ENCODE data around the gene TMEM221. TPM values are rescaled to one million over a fixed set of nuclear protein-coding genes. Genes with fewer than 3 reads are reported as not detected.

TMEM221 gene
- total RNA-seq (1 to 10 TPM in 2 of 4 donors, under 1 TPM in 1, not detected in 1; 0.36 to 1.8 (median 1.7) TPM), polyA plus RNA-seq (under 1 TPM in 1 of 3 donors, not detected in 2; 0.23 TPM)

DNA sequence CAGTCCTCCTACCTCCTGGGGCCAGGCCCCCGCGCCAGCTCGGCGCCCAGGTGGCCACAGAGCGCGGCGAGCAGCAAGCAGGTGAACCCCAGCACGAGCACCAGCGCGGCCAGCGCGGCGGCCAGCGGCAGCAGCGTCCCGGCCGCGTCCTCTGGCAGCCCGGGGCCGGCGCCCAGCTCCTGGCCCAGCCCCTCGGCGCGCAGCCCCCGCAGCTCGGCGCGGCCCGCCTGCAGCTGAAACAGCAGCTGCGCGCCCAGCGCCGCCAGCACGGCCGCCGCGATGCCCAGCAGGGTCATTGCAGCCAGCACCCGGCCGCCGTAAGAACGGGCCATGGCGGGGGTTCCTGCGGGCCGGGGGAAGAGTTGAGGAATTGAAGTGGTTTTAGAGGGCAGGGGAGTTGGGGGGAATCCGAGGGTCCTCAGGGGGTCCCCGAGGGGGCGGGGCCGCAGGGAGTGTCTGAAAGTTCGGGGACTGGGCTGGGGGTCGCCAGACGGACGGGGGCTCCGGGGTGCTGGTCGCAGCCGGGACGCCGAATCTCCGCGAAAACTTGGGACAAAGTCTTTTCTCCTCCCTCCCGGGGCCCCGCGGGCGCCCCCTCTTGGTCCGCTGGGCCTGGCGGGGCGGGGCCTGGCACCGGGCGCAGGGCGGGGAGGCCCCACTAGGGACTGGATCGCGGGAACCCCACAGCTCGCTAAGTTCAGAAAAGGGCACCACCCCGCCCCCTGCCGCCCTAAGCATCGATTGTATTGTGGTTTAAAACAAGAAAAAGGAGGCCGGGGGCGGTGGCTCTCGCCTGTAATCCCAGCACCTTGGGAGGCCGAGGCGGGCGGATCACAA, at the start of gene TMEM221:
TSS of gene TMEM221 (minus strand) at position 538 of the 837 bp plus-strand sequence. CDS start at position 332, 206 bp downstream.
- Histone ChIP-seq H3K27ac (peak within 1 kb of the TSS in 1 of 4 donors; percentile 48), H3K9me3 (no peaks in the 10 kb centered on the region), H3K4me3 (peak within 1 kb of the TSS; percentile 41 to 62 (median 50)), H3K27me3 (no peaks in the 10 kb centered on the region), H3K36me3 (no peaks in the 10 kb centered on the region), H3K4me1 (peaks cover 0 to 14% (median 8%) of the 10 kb centered on the region in 4 donors)
- WGBS, 2 donors: 1% methylated on average over 81 of the region's 81 CpGs
- peak; percentile 81 for DNase-seq
- TF ChIP-seq POLR2A (IDR thresholded peaks at IDR 0.05) (no peak), POLR2AphosphoS5 (IDR thresholded peaks at IDR 0.05) (no peak), EP300 (IDR thresholded peaks at IDR 0.05) (no peak)
- TF ChIP-seq, protein P1, sequence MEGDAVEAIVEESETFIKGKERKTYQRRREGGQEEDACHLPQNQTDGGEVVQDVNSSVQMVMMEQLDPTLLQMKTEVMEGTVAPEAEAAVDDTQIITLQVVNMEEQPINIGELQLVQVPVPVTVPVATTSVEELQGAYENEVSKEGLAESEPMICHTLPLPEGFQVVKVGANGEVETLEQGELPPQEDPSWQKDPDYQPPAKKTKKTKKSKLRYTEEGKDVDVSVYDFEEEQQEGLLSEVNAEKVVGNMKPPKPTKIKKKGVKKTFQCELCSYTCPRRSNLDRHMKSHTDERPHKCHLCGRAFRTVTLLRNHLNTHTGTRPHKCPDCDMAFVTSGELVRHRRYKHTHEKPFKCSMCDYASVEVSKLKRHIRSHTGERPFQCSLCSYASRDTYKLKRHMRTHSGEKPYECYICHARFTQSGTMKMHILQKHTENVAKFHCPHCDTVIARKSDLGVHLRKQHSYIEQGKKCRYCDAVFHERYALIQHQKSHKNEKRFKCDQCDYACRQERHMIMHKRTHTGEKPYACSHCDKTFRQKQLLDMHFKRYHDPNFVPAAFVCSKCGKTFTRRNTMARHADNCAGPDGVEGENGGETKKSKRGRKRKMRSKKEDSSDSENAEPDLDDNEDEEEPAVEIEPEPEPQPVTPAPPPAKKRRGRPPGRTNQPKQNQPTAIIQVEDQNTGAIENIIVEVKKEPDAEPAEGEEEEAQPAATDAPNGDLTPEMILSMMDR (IDR thresholded peaks at IDR 0.05): peak; percentile 10 to 60 (median 20)
- intact Hi-C loops (cut with DNase I): no loop called here

DNA sequence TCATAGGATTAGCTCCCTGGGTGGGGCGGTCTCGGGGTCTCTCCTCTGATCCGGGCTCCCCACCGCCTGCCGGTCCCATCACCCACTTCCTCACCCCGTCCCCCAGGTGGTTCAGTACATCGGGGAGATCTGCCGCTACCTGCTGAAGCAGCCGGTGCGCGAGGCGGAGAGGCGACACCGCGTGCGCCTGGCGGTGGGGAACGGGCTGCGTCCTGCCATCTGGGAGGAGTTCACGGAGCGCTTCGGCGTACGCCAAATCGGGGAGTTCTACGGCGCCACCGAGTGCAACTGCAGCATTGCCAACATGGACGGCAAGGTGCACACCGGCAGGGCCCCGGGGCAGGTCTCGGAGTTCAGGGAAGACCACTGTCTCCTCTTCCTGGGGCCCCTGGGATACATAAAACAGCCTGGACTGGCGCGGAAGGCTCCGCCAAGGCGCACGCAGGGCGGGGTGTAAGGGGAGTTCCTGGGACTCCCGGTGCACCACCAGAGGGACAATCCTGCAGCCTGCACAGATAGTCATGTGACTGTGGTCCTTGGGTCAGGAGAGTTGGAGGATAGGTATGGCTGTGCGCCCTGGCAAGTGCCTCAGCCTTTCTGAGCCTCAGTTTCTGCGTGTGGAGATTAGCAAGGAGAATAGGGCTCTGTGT, 48.8 kb upstream of the TMEM221 start:
- peaks cover 0 to 11% (median 2%) of the 10 kb centered on the region in 4 donors for H3K4me1 ChIP-seq
- no peak overlapping the region for H3K4me3 ChIP-seq
- WGBS, 2 donors: 46 to 73% methylated on average over 41 of the region's 41 CpGs
- H3K9me3 ChIP-seq: no peaks in the 10 kb centered on the region
- DNase-seq: no peak
- intact Hi-C loops (cut with DNase I): no loop called here
- peaks cover 6 to 29% (median 7%) of the 10 kb centered on the region in 4 donors for H3K36me3 ChIP-seq
- H3K27me3 ChIP-seq: no peaks in the 10 kb centered on the region
- H3K27ac ChIP-seq: no peak overlapping the region
- no peak for TF ChIP-seq POLR2A (IDR thresholded peaks at IDR 0.05)
- TF ChIP-seq EP300 (IDR thresholded peaks at IDR 0.05): no peak
- TF ChIP-seq POLR2AphosphoS5 (IDR thresholded peaks at IDR 0.05): no peak

DNA sequence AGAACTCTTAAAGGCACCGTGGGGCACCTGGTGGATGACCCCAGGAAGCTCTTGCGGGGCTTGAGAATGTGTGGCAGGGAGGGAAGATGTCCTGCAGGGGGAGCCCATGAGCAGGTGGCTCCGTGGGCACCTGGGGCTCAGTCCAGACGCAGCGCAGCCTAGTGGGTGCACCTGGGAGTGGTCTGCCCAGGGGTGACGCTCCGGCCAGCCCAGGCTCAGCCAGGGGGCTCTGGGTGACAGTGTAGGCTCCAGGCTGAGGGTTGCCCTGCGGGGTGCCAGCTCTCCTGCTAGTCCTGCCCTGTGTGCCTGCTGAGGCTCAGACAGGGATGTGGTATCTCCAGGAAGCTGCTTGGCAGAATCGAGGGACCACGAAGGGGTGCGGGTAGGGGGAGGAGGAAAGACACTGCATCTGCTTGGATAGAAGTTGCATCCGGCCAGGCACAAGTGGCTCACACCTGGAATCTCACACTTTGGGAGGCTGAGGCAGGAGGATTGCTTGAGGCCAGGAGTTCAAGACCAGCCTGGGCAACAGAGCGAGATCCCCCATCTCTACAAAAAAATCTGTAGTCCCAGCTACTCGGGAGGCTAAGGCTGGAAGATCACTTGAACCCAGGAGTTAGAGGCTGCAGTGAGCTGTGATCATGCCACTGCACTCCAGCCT, 48.0 kb upstream of the TMEM221 start:
- peaks cover 6 to 31% (median 7%) of the 10 kb centered on the region in 4 donors for H3K36me3 ChIP-seq
- intact Hi-C loops (cut with DNase I): no loop called here
- no peak overlapping the region for H3K27ac ChIP-seq
- H3K27me3 ChIP-seq: no peaks in the 10 kb centered on the region
- 20 to 28% methylated on average over 14 of the region's 14 CpGs for WGBS, 2 donors
- peaks cover 0 to 11% (median 2%) of the 10 kb centered on the region in 4 donors for H3K4me1 ChIP-seq
- no peaks in the 10 kb centered on the region for H3K9me3 ChIP-seq
- DNase-seq: peak; percentile 81
- no peak overlapping the region for H3K4me3 ChIP-seq
- TF ChIP-seq EP300 (IDR thresholded peaks at IDR 0.05): no peak
- TF ChIP-seq, protein P1 (IDR thresholded peaks at IDR 0.05): peak; percentile 59 to 83 (median 74)

DNA sequence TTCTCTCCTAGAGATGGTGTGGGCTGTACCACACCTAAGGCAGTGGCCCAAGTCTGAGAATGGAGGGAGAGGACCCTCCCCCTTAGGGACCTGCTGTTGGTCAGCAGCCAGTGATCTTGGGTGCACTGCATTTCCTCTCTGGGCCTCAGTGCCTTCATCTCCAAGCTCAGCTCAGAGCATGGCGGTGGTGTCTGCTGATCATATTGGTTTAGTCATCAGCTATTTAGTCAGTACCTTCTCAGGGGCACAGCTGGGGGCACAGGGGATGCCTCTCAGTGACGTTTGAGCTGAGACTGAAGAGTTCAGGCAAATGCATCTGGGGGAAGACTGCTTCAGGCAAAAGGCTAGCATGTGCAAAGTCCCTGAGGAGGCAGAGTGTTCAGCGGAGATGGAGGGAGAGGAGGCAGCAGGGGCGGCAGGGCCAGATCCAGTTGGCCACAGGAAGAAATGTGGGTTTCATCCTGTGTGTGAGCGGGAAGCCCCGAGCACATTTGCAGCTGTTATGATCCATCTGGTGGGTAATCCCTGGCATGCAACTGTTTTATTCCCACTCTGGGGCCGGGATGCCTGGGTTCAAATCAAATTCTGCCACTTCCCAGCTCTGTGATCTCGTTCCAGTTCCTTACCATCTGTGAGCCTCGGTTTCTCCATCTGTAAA, 47.3 kb upstream of the TMEM221 start:
- Histone ChIP-seq H3K9me3 (no peaks in the 10 kb centered on the region), H3K4me3 (no peak overlapping the region), H3K27me3 (no peaks in the 10 kb centered on the region), H3K36me3 (peaks cover under 1 to 29% (median 5%) of the 10 kb centered on the region in 4 donors), H3K27ac (no peak overlapping the region), H3K4me1 (peaks cover 0 to 11% (median 2%) of the 10 kb centered on the region in 4 donors)
- no peak for TF ChIP-seq POLR2A (IDR thresholded peaks at IDR 0.05)
- TF ChIP-seq, protein P1 (IDR thresholded peaks at IDR 0.05): no peak
- no peak for TF ChIP-seq EP300 (IDR thresholded peaks at IDR 0.05)
- no peak for TF ChIP-seq POLR2AphosphoS5 (IDR thresholded peaks at IDR 0.05)
- intact Hi-C loops (cut with DNase I): no loop called here
- DNase-seq: no peak
- 61 to 70% methylated on average over 9 of the region's 9 CpGs for whole genome bisulfite sequencing, 2 donors

Measured in sigmoid colon (tissue), 7 donors.